ENCODE data around the gene RABGEF1.

Gene RABGEF1

GRCh38 chr7:66860767-66861166, 120.2 kb downstream of the RABGEF1 start:
- DNase-seq: no peak
